ENCODE data around the gene JARID2. TPM values are rescaled to one million over a fixed set of nuclear protein-coding genes. Genes with fewer than 3 reads are reported as not detected.

JARID2 gene
- total RNA-seq, 1 donor from 2014 or later = 24.2 TPM

- Mint-ChIP-seq H3K4me3 (ENCODE audit: unreplicated experiment) (no peak overlapping the region), H3K27me3 (ENCODE audit: low read depth, unreplicated experiment) (no peaks in the 10 kb centered on the region), H3K4me1 (ENCODE audit: low read depth, unreplicated experiment) (peaks cover 63% of the 10 kb centered on the region), H3K36me3 (ENCODE audit: low read depth, unreplicated experiment) (peaks cover 7% of the 10 kb centered on the region), H3K9me3 (ENCODE audit: unreplicated experiment) (no peaks in the 10 kb centered on the region), H3K27ac (ENCODE audit: unreplicated experiment) (no peak overlapping the region)
- H3K4me2 ChIP-seq (ENCODE audit: low read length) = no peak overlapping the region
- peaks cover 75% of the 10 kb centered on the region for H3K79me2 ChIP-seq (ENCODE audit: insufficient read depth, low read length)
- H3K36me3 ChIP-seq (ENCODE audit: insufficient read depth, low read length) = no peaks in the 10 kb centered on the region
- DNase-seq (ENCODE audit: low read depth) (no peak), FAIRE-seq (no peak)
- no peak overlapping the region for H2AFZ ChIP-seq (ENCODE audit: low read depth, low read length)
- TF ChIP-seq CTCF (IDR thresholded peaks at IDR 0.05; ENCODE audit: insufficient read depth, low read depth, low read length) (no peak), EZH2 (IDR thresholded peaks at IDR 0.05; ENCODE audit: insufficient read depth, low read length) (no peak)
- H3K27ac ChIP-seq (ENCODE audit: low read depth, low read length) = no peak overlapping the region
- H3K9ac ChIP-seq (ENCODE audit: low read length) = no peak overlapping the region
- peaks cover 98% of the 10 kb centered on the region for H4K20me1 ChIP-seq (ENCODE audit: insufficient read depth, low read length)
- H3K4me3 ChIP-seq (ENCODE audit: insufficient read depth, low read depth, low read length) = no peak overlapping the region
- no peaks in the 10 kb centered on the region for H3K9me3 ChIP-seq (ENCODE audit: insufficient read depth, low read depth, low read length)
- no peaks in the 10 kb centered on the region for H3K27me3 ChIP-seq (ENCODE audit: insufficient read depth, low read length)
- H3K4me1 ChIP-seq (ENCODE audit: insufficient read depth, low read length) = peaks cover 24% of the 10 kb centered on the region
Measured at GRCh38 chr6:15425947-15426346, 180.1 kb downstream of the JARID2 start.

- no peak overlapping the region for H3K27ac Mint-ChIP-seq (ENCODE audit: unreplicated experiment)
- H3K4me3 Mint-ChIP-seq (ENCODE audit: unreplicated experiment) = no peak overlapping the region
- Histone ChIP-seq H3K4me2 (ENCODE audit: low read length) (no peak overlapping the region), H4K20me1 (ENCODE audit: insufficient read depth, low read length) (peaks cover 98% of the 10 kb centered on the region), H3K36me3 (ENCODE audit: insufficient read depth, low read length) (no peaks in the 10 kb centered on the region), H3K9me3 (ENCODE audit: insufficient read depth, low read depth, low read length) (no peaks in the 10 kb centered on the region), H2AFZ (ENCODE audit: low read depth, low read length) (no peak overlapping the region), H3K4me3 (ENCODE audit: insufficient read depth, low read depth, low read length) (no peak overlapping the region), H3K79me2 (ENCODE audit: insufficient read depth, low read length) (peaks cover 75% of the 10 kb centered on the region), H3K4me1 (ENCODE audit: insufficient read depth, low read length) (peaks cover 29% of the 10 kb centered on the region), H3K9ac (ENCODE audit: low read length) (no peak overlapping the region), H3K27ac (ENCODE audit: low read depth, low read length) (no peak overlapping the region), H3K27me3 (ENCODE audit: insufficient read depth, low read length) (no peaks in the 10 kb centered on the region)
- FAIRE-seq = no peak
- no peak for DNase-seq (ENCODE audit: low read depth)
- no peaks in the 10 kb centered on the region for H3K27me3 Mint-ChIP-seq (ENCODE audit: low read depth, unreplicated experiment)
- peaks cover 64% of the 10 kb centered on the region for H3K4me1 Mint-ChIP-seq (ENCODE audit: low read depth, unreplicated experiment)
- H3K36me3 Mint-ChIP-seq (ENCODE audit: low read depth, unreplicated experiment) = peaks cover 5% of the 10 kb centered on the region
- no peak for TF ChIP-seq EZH2 (IDR thresholded peaks at IDR 0.05; ENCODE audit: insufficient read depth, low read length)
- no peaks in the 10 kb centered on the region for H3K9me3 Mint-ChIP-seq (ENCODE audit: unreplicated experiment)
Measured at GRCh38 chr6:15426395-15426794, 180.5 kb downstream of the JARID2 start.

DNA sequence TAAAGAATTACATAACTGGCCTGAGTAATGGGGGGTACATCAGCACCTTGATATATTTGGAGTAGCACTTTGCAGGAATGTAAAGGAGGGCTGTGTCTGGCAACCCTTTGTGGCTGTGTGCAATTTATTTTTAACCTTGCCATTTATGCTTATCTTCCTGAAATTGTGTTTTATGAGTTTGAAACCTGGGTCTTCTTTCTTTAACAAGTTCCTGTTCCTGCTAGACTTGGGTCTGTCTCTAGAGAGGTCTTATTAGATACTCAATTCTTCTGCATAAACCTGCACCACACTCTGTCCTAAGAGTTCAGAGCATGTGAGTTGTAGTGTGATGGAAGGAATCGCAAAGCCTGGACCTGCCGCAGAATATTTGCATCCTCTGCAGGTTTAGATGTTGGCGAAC lies 181.0 kb downstream of the JARID2 start:
- no peak overlapping the region for H3K4me3 ChIP-seq (ENCODE audit: insufficient read depth, low read depth, low read length)
- H3K27me3 Mint-ChIP-seq (ENCODE audit: low read depth, unreplicated experiment) = no peaks in the 10 kb centered on the region
- H3K4me1 Mint-ChIP-seq (ENCODE audit: low read depth, unreplicated experiment) = peaks cover 69% of the 10 kb centered on the region
- no peaks in the 10 kb centered on the region for H3K36me3 ChIP-seq (ENCODE audit: insufficient read depth, low read length)
- H3K4me3 Mint-ChIP-seq (ENCODE audit: unreplicated experiment) = no peak overlapping the region
- FAIRE-seq (no peak), DNase-seq (ENCODE audit: low read depth) (no peak)
- no peaks in the 10 kb centered on the region for H3K27me3 ChIP-seq (ENCODE audit: insufficient read depth, low read length)
- peaks cover 34% of the 10 kb centered on the region for H3K4me1 ChIP-seq (ENCODE audit: insufficient read depth, low read length)
- no peak overlapping the region for H3K27ac ChIP-seq (ENCODE audit: low read depth, low read length)
- no peak overlapping the region for H3K4me2 ChIP-seq (ENCODE audit: low read length)
- peaks cover 5% of the 10 kb centered on the region for H3K36me3 Mint-ChIP-seq (ENCODE audit: low read depth, unreplicated experiment)
- H3K9me3 Mint-ChIP-seq (ENCODE audit: unreplicated experiment) = no peaks in the 10 kb centered on the region
- H3K9ac ChIP-seq (ENCODE audit: low read length) = no peak overlapping the region
- H2AFZ ChIP-seq (ENCODE audit: low read depth, low read length) = no peak overlapping the region
- H3K79me2 ChIP-seq (ENCODE audit: insufficient read depth, low read length) = peaks cover 72% of the 10 kb centered on the region
- no peak for TF ChIP-seq EZH2 (IDR thresholded peaks at IDR 0.05; ENCODE audit: insufficient read depth, low read length)
- no peak for TF ChIP-seq CTCF (IDR thresholded peaks at IDR 0.05; ENCODE audit: insufficient read depth, low read depth, low read length)
- peaks cover 97% of the 10 kb centered on the region for H4K20me1 ChIP-seq (ENCODE audit: insufficient read depth, low read length)
- no peak overlapping the region for H3K27ac Mint-ChIP-seq (ENCODE audit: unreplicated experiment)
- H3K9me3 ChIP-seq (ENCODE audit: insufficient read depth, low read depth, low read length) = no peaks in the 10 kb centered on the region
